SK-N-SH treated with all-trans-retinoic acid at 6 μM for 48 hours (cell line): Measurements from ENCODE around the gene WEE2.

Experiments used
- ARNTL ChIP-seq: fragments of 450-650 bp; formaldehyde crosslinking; IDR thresholded peaks from 2 replicates; pipeline ENCODE4 v1.5.0; 2020; ENCODE audit warnings: low read depth, mild to moderate bottlenecking, moderate library complexity, borderline replicate concordance
- ZFP30 ChIP-seq: fragments of 450-650 bp; formaldehyde crosslinking; IDR thresholded peaks from 2 replicates; pipeline ENCODE4 v1.5.0; 2022; ENCODE audit warnings: mild to moderate bottlenecking, moderate library complexity

GRCh38 chr7:141666071-141666470 lies 42.1 kb upstream of the WEE2 start:
- TF ChIP-seq ARNTL (CRISPR knock-in tag): no peak
- no peak for TF ChIP-seq ZFP30 (CRISPR knock-in tag)
